ENCODE results near the gene HSD17B8. TPM values are rescaled to one million over a fixed set of nuclear protein-coding genes. Genes with fewer than 3 reads are reported as not detected.

Gene HSD17B8
- polyA plus RNA-seq = 10 to 100 TPM; 30.9 to 46.1 (median 33.0) TPM
- long read RNA-seq, donor 1, transcript HSD17B8-203 (9 exons, 990 nt) = major isoform, 23 of 28 reads
- long read RNA-seq, donor 1, partial matches to known transcripts = 5 of 28 reads
- long read RNA-seq, donor 1, other reads (novel, unspliced or antisense) = 0 of 28 reads
- long read RNA-seq, donor 2, partial matches to known transcripts = 0 of 3 reads
- long read RNA-seq, donor 2, other reads (novel, unspliced or antisense) = 0 of 3 reads
- long read RNA-seq, donor 3, transcript HSD17B8-203 (9 exons, 990 nt) = major isoform, 7 of 7 reads
- long read RNA-seq, donor 3, partial matches to known transcripts = 0 of 7 reads
- long read RNA-seq, donor 3, other reads (novel, unspliced or antisense) = 0 of 7 reads
- long read RNA-seq, donor 4, partial matches to known transcripts = 0 of 1 reads
- long read RNA-seq, donor 4, other reads (novel, unspliced or antisense) = 0 of 1 reads
- long read RNA-seq, donor 5, partial matches to known transcripts = 0 of 2 reads
- long read RNA-seq, donor 5, other reads (novel, unspliced or antisense) = 0 of 2 reads
- long read RNA-seq, donor 6, transcript HSD17B8-203 (9 exons, 990 nt) = major isoform, 7 of 7 reads
- long read RNA-seq, donor 6, partial matches to known transcripts = 0 of 7 reads
- long read RNA-seq, donor 6, other reads (novel, unspliced or antisense) = 0 of 7 reads
- long read RNA-seq, donor 7, transcript HSD17B8-203 (9 exons, 990 nt) = major isoform, 12 of 12 reads
- long read RNA-seq, donor 7, partial matches to known transcripts = 0 of 12 reads
- long read RNA-seq, donor 7, other reads (novel, unspliced or antisense) = 0 of 12 reads
- long read RNA-seq, donor 8, partial matches to known transcripts = 0 of 2 reads
- long read RNA-seq, donor 8, other reads (novel, unspliced or antisense) = 0 of 2 reads
- long read RNA-seq, donor 9, partial matches to known transcripts = 0 of 2 reads
- long read RNA-seq, donor 9, other reads (novel, unspliced or antisense) = 0 of 2 reads
- long read RNA-seq, donor 10, transcript HSD17B8-203 (9 exons, 990 nt) = major isoform, 14 of 14 reads
- long read RNA-seq, donor 10, partial matches to known transcripts = 0 of 14 reads
- long read RNA-seq, donor 10, other reads (novel, unspliced or antisense) = 0 of 14 reads

GRCh38 chr6:33204415-33205190, at the start of gene HSD17B8:
TSS of gene HSD17B8 (plus strand) at chr6:33204655. CDS start at chr6:33204669, 14 bp downstream.
- no peaks in the 10 kb centered on the region for H3K9me3 ChIP-seq (ENCODE audit: control insufficient read depth in 2 of 2, insufficient read depth in 1 of 2, low read depth in 1 of 2, low read length in 1 of 2)
- FAIRE-seq = no peak
- DNase-seq = peak; percentile 94 to 96
- H3K4me1 ChIP-seq (ENCODE audit: control insufficient read depth in 3 of 3, insufficient read depth in 2 of 3, low read depth in 1 of 3, low read length in 2 of 3) = peaks cover 9 to 39% (median 10%) of the 10 kb centered on the region in 3 donors
- H3K27ac ChIP-seq (ENCODE audit: low read depth in 1 of 3, low read length in 2 of 3) = peak within 1 kb of the TSS; percentile 45 to 83 (median 57)
- H3K36me3 ChIP-seq (ENCODE audit: control insufficient read depth in 3 of 3, insufficient read depth in 2 of 3, low read depth in 1 of 3, low read length in 3 of 3) = peaks cover 5 to 26% (median 12%) of the 10 kb centered on the region in 3 donors
- WGBS, 3 donors = 0 to 1% (median 1%) methylated on average over 36 to 48 of the region's 48 CpGs
- H3K4me3 ChIP-seq (ENCODE audit: low read depth in 1 of 3, low read length in 3 of 3) = peak within 1 kb of the TSS; percentile 63 to 71 (median 68)
- H3K27me3 ChIP-seq (ENCODE audit: control insufficient read depth in 3 of 3, insufficient read depth in 3 of 3, low read length in 3 of 3) = no peaks in the 10 kb centered on the region

GRCh38 chr6:33156561-33156960, 47.9 kb upstream of the HSD17B8 start:
- Histone ChIP-seq H3K27ac (ENCODE audit: low read depth in 1 of 3, low read length in 2 of 3) (no peak overlapping the region), H3K4me1 (ENCODE audit: control insufficient read depth in 3 of 3, insufficient read depth in 2 of 3, low read depth in 1 of 3, low read length in 2 of 3) (peaks cover 2 to 6% (median 4%) of the 10 kb centered on the region in 3 donors), H3K9me3 (ENCODE audit: control insufficient read depth in 2 of 2, insufficient read depth in 1 of 2, low read depth in 1 of 2, low read length in 1 of 2) (peaks cover 0 to 5% of the 10 kb centered on the region in 2 donors), H3K27me3 (ENCODE audit: control insufficient read depth in 3 of 3, insufficient read depth in 3 of 3, low read length in 3 of 3) (peaks cover 0 to 2% (median 0%) of the 10 kb centered on the region in 3 donors), H3K4me3 (ENCODE audit: low read depth in 1 of 3, low read length in 3 of 3) (no peak overlapping the region), H3K36me3 (ENCODE audit: control insufficient read depth in 3 of 3, insufficient read depth in 2 of 3, low read depth in 1 of 3, low read length in 3 of 3) (no peaks in the 10 kb centered on the region)
- 87 to 93% (median 90%) methylated on average over 6 of the region's 6 CpGs for WGBS, 3 donors
- FAIRE-seq (no peak), DNase-seq (no peak)

GRCh38 chr6:33156964-33157363, 47.5 kb upstream of the HSD17B8 start:
- H3K36me3 ChIP-seq (ENCODE audit: control insufficient read depth in 3 of 3, insufficient read depth in 2 of 3, low read depth in 1 of 3, low read length in 3 of 3) = no peaks in the 10 kb centered on the region
- DNase-seq (peak in 1 of 2 donors; percentile 30), FAIRE-seq (no peak)
- H3K4me1 ChIP-seq (ENCODE audit: control insufficient read depth in 3 of 3, insufficient read depth in 2 of 3, low read depth in 1 of 3, low read length in 2 of 3) = peaks cover 2 to 8% (median 6%) of the 10 kb centered on the region in 3 donors
- H3K27ac ChIP-seq (ENCODE audit: low read depth in 1 of 3, low read length in 2 of 3) = no peak overlapping the region
- H3K9me3 ChIP-seq (ENCODE audit: control insufficient read depth in 2 of 2, insufficient read depth in 1 of 2, low read depth in 1 of 2, low read length in 1 of 2) = peaks cover 0 to 5% of the 10 kb centered on the region in 2 donors
- peaks cover 0 to 5% (median 0%) of the 10 kb centered on the region in 3 donors for H3K27me3 ChIP-seq (ENCODE audit: control insufficient read depth in 3 of 3, insufficient read depth in 3 of 3, low read length in 3 of 3)
- WGBS, 3 donors = 59 to 78% (median 63%) methylated on average over 2 of the region's 2 CpGs
- H3K4me3 ChIP-seq (ENCODE audit: low read depth in 1 of 3, low read length in 3 of 3) = no peak overlapping the region

GRCh38 chr6:33160096-33160495, 44.4 kb upstream of the HSD17B8 start:
- no peak for DNase-seq
- Histone ChIP-seq H3K36me3 (ENCODE audit: control insufficient read depth in 3 of 3, insufficient read depth in 2 of 3, low read depth in 1 of 3, low read length in 3 of 3) (no peaks in the 10 kb centered on the region), H3K4me1 (ENCODE audit: control insufficient read depth in 3 of 3, insufficient read depth in 2 of 3, low read depth in 1 of 3, low read length in 2 of 3) (peaks cover 2 to 8% (median 6%) of the 10 kb centered on the region in 3 donors), H3K9me3 (ENCODE audit: control insufficient read depth in 2 of 2, insufficient read depth in 1 of 2, low read depth in 1 of 2, low read length in 1 of 2) (no peaks in the 10 kb centered on the region), H3K27ac (ENCODE audit: low read depth in 1 of 3, low read length in 2 of 3) (no peak overlapping the region), H3K4me3 (ENCODE audit: low read depth in 1 of 3, low read length in 3 of 3) (no peak overlapping the region), H3K27me3 (ENCODE audit: control insufficient read depth in 3 of 3, insufficient read depth in 3 of 3, low read length in 3 of 3) (peaks cover 0 to 9% (median 0%) of the 10 kb centered on the region in 3 donors)
- FAIRE-seq = no peak
- 81 to 89% (median 88%) methylated on average over 11 of the region's 11 CpGs for WGBS, 3 donors

- peak in 1 of 2 donors; percentile 54 for DNase-seq
- peak overlapping the region in 1 of 3 donors; percentile 59 for H3K27ac ChIP-seq (ENCODE audit: low read depth in 1 of 3, low read length in 2 of 3)
Measured at GRCh38 chr6:33160728-33161344, 43.6 kb upstream of the HSD17B8 start.

GRCh38 chr6:33161354-33162331, 42.8 kb upstream of the HSD17B8 start:
- Histone ChIP-seq H3K27ac (ENCODE audit: low read depth in 1 of 3, low read length in 2 of 3) (peak overlapping the region in 1 of 3 donors; percentile 59), H3K36me3 (ENCODE audit: control insufficient read depth in 3 of 3, insufficient read depth in 2 of 3, low read depth in 1 of 3, low read length in 3 of 3) (no peaks in the 10 kb centered on the region), H3K4me3 (ENCODE audit: low read depth in 1 of 3, low read length in 3 of 3) (peak overlapping the region in 2 of 3 donors; percentile 38 to 47), H3K27me3 (ENCODE audit: control insufficient read depth in 3 of 3, insufficient read depth in 3 of 3, low read length in 3 of 3) (peaks cover 0 to 7% (median 0%) of the 10 kb centered on the region in 3 donors), H3K9me3 (ENCODE audit: control insufficient read depth in 2 of 2, insufficient read depth in 1 of 2, low read depth in 1 of 2, low read length in 1 of 2) (no peaks in the 10 kb centered on the region), H3K4me1 (ENCODE audit: control insufficient read depth in 3 of 3, insufficient read depth in 2 of 3, low read depth in 1 of 3, low read length in 2 of 3) (peaks cover 2 to 8% (median 6%) of the 10 kb centered on the region in 3 donors)
- WGBS, 3 donors = 7 to 8% (median 7%) methylated on average over 45 to 58 of the region's 58 CpGs
- no peak for FAIRE-seq
- DNase-seq = peak; percentile 64 to 86

More at GRCh38 chr6:33160728-33161344, 43.6 kb upstream of the HSD17B8 start:
- WGBS, 3 donors = 31 to 43% (median 33%) methylated on average over 13 of the region's 13 CpGs
- Histone ChIP-seq H3K4me3 (ENCODE audit: low read depth in 1 of 3, low read length in 3 of 3) (no peak overlapping the region), H3K36me3 (ENCODE audit: control insufficient read depth in 3 of 3, insufficient read depth in 2 of 3, low read depth in 1 of 3, low read length in 3 of 3) (no peaks in the 10 kb centered on the region), H3K9me3 (ENCODE audit: control insufficient read depth in 2 of 2, insufficient read depth in 1 of 2, low read depth in 1 of 2, low read length in 1 of 2) (no peaks in the 10 kb centered on the region), H3K27me3 (ENCODE audit: control insufficient read depth in 3 of 3, insufficient read depth in 3 of 3, low read length in 3 of 3) (peaks cover 0 to 7% (median 0%) of the 10 kb centered on the region in 3 donors), H3K4me1 (ENCODE audit: control insufficient read depth in 3 of 3, insufficient read depth in 2 of 3, low read depth in 1 of 3, low read length in 2 of 3) (peaks cover 2 to 8% (median 6%) of the 10 kb centered on the region in 3 donors)
- no peak for FAIRE-seq
